GM18498 (cell line): ENCODE results near the gene CNOT3.
"Not testable (repeated sequence)": the region's sequence is repeated elsewhere in the genome, so short reads cannot be mapped to it uniquely, and the experiment has no call there.

Source experiments
- ATAC-seq: cut with Tn5 transposase; IDR thresholded peaks from one replicate; pipeline ENCODE4 v1.9.1; 2021; ENCODE audit warnings: mild to moderate bottlenecking, moderate library complexity; ENCODE audit not compliant: unreplicated experiment

Gene CNOT3

GRCh38 chr19:54189735-54190502 lies 52.4 kb downstream of the CNOT3 start:
- ATAC-seq: peak; percentile 51

GRCh38 chr19:54190503-54191010 lies 53.0 kb downstream of the CNOT3 start:
- ATAC-seq: peak; percentile 47

GRCh38 chr19:54191011-54191810 lies 53.6 kb downstream of the CNOT3 start, which contains the start of gene TSEN34:
Gene TSEN34, plus strand, starts transcription at chr19:54191308. Its CDS starts 57 bp downstream, at chr19:54191365.
- peak; percentile 35 for ATAC-seq

GRCh38 chr19:54191811-54192453 lies 54.4 kb downstream of the CNOT3 start:
- no peak for ATAC-seq

GRCh38 chr19:54193011-54193410 lies 55.4 kb downstream of the CNOT3 start:
- no peak for ATAC-seq

- not testable (repeated sequence) for ATAC-seq
These were observed 56.9 kb downstream of the CNOT3 start for GRCh38 chr19:54194463-54194862.

GRCh38 chr19:54196536-54196935 lies 59.0 kb downstream of the CNOT3 start:
- no peak for ATAC-seq

GRCh38 chr19:54197121-54197520 lies 59.6 kb downstream of the CNOT3 start:
- ATAC-seq: no peak

- no peak for ATAC-seq
These were observed 61.8 kb downstream of the CNOT3 start for GRCh38 chr19:54199401-54199800.

GRCh38 chr19:54201172-54201701 lies 63.7 kb downstream of the CNOT3 start:
- ATAC-seq: no peak

- no peak for ATAC-seq
These were observed 64.4 kb downstream of the CNOT3 start for GRCh38 chr19:54201980-54202379.

- ATAC-seq: no peak
These were observed 65.6 kb downstream of the CNOT3 start for GRCh38 chr19:54203151-54203611.

GRCh38 chr19:54204767-54205468 lies 67.4 kb downstream of the CNOT3 start:
- no peak for ATAC-seq
